SKM-1 (cell line): ENCODE measurements around the gene LPP.

ENCODE experiments used
- DNase-seq: peaks from one replicate; lab custom pipeline; 2025; ENCODE audit not compliant: unreplicated experiment; lab: John Stamatoyannopoulos, UW

Gene LPP

DNA sequence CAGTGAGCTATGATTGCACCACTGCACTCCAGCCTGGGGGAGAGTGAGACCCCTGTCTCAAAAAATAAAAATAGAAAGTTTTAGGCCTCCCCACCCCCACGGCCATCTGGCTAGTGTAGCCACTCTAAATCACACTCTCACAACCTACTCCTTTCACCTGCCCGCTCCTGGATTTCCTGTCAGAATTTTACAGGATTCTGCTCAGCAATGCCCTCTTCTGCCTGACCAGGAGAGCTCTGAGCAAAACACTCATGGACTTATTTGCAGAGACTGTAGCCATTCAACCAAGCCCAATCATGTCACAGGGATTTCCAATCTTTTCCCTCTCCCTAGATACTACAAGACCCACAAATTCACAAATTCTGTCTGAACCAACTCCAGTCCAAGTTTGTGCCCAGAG lies 775.2 kb downstream of the LPP start:
- DNase-seq: no peak

DNA sequence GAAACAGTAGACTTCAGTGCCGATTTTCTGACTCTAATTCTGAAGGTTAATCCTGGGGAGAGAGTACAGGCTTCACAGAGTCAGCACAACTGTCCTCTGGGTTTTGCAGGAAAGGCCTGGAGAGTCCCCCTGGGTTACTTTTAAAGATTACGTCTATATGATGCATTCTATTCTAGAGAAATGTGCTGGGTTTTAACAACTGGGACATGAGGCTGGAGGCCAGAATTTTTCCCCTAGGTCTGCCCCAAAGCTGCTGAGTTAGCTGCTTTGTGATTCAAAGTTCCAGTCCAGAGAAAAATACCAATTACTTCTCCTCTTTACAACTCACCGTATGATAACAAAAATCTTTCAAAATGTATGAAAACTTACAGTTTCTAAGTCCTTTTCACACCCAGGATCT lies 777.1 kb downstream of the LPP start:
- no peak for DNase-seq

DNA sequence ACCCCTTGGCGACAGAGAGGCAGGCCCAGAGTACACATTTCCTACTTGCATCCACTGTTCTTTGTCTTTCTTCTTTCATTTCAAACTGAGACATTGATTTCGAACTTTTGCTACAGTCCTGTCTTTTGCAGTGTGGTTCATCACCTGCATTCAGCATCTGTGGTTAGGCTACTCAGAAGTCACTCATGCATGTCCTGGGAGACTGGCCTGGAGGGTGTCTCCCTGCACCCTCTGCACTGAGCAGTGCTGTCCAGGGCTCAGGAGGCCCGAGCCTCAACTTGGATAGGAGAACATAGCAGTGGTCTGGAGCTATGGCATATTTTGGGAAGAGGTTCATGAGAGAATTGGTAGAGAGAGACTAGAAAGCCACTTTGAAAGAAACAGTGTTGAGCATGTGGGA lies 777.6 kb downstream of the LPP start:
- DNase-seq: no peak

DNA sequence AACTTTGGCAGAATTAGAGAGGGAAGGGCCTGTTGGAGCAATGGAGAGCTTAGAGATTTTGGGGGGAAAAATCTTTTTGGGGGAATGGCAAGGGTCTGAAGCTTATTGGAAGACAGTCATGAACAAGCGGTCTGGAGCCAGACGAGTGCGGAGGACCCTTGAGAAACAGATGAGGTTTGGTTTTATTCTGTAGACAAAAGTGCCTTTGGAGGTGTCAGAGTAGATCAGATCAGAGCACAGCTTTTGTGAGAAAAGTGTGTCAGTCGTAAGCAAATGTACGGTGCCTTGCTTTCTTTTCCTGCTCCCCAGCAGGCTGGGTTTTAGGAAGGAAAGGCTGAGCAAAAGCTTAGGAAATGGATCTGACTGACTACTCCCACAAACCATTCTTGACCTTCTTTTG lies 781.0 kb downstream of the LPP start:
- no peak for DNase-seq

DNA sequence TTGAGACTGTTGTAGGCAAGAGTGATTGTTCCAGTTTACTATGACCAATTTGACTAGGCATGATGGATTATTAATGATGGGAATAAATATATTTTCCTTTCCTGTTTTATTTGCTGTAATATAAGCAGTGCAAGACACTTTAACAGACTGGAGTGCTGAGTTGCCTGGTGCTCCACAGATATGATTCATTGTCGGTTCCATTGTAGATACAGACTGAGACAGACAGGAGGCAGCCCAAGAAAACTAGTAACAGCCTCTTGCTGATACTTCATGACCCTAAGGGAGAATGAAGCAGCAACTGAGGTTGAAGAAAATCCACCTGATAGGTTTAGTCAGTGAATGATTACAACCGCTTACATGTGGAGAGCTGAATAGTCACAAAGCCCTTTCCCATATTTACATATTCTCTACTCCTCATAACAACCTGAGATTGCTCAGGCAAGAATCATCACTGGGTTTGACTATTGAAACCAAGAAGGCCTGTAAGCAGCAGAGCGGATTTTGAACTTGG lies 782.7 kb downstream of the LPP start:
- DNase-seq: no peak

DNA sequence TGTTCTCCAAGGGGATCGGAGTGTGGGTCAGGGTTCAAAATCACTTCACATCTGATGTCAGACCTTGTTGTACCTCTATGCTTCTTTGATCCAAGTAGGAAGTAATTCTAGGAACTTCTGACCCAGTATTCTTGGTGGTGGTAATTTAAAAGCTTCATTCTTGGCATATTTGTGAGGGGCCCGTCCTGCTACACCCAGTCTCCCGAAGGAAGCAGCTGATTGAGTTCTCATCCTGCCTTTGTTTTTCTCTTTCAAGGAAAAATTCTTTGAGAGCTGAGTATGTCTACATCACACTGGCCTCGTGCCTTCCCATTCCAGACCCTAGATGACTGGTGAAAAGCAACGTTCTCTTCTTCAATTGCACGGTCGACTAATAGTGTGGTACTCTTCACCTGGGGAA lies 783.4 kb downstream of the LPP start:
- DNase-seq: no peak

DNA sequence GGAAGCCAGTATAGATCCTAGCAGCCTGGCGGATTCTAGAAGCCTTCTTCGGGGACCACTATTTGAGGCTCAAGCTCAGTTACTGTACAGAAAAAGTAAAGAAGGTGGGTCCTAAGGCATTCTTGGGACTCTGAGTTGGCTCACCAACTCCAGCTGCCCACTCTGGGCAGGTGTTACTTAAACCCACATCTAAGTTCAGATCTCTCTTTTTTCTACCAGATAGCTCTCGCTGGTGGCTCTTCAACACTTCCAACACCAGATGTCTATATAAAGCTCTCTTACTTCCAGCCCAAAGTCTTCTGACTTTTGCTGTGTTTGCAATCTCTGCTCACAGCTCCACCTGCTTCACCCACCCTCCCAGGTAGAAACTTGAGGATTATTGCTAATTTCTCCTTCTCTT lies 785.0 kb downstream of the LPP start:
- no peak for DNase-seq

DNA sequence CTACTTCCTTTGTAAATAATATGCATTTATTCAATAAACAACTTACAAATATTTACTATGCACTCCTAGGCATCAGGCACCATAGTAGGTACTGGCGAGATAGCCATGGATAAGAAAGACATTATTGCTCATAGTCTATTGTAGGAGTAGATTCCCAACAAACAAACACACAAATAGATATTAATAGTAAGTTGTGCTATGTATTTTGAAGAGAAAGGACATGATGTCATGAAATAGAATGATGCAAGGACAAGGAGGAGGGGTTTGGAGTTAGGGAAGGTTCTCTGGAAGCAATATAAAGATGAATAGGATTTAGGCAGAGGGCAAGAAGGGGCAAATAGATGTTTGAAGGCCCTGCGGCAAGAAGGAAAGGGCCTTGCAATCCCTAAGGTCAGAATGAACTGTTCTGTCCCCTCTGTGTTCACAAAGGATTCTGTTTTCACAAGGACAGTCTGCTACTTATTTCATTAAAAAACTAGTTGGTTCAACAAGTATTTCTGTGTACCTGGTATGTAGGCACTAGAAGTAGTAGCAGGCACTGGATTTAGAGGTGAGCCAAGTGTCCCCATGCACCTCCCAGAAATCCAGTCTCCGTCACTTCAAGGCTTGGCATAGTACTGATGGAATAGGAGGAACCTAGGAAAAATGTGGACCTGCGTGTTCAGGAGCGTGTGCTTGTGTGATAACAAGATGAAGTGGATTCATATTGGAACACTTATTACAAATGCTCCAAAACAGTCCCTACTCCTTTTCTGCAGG lies 786.0 kb downstream of the LPP start:
- no peak for DNase-seq
